Kidney (tissue), 14 donors: Measurements from ENCODE around the gene ANKS1B. TPM values are rescaled to one million over a fixed set of nuclear protein-coding genes. Genes with fewer than 3 reads are reported as not detected.

Experiments
- DNase-seq, 5 donors: peaks; one replicate each; pipeline ENCODE4 v3.0.0-alpha.2; 2013 to 2020
- FAIRE-seq: peaks from 2 replicates; lab custom pipeline; 2012; peaks lifted over from hg19 to GRCh38; lab: Jason Lieb, UNC
- H3K27ac ChIP-seq, 2 donors: one replicate each; pipeline ENCODE4 v1.7.0; 2013; ENCODE audit warnings: low read depth in 2 of 2, low read length in 2 of 2, inconsistent platforms in 1 of 2
- H3K27me3 ChIP-seq: one replicate; pipeline ENCODE4 v1.7.1; 2013; ENCODE audit warnings: low read length, inconsistent platforms; ENCODE audit not compliant: control insufficient read depth, insufficient read depth
- H3K36me3 ChIP-seq, 3 donors: one replicate each; pipeline versions ENCODE4 v1.7.0 to v1.7.1; 2013; ENCODE audit warnings: low read length in 3 of 3, control low read depth in 1 of 3, inconsistent platforms in 1 of 3; ENCODE audit not compliant: insufficient read depth in 3 of 3, control insufficient read depth in 2 of 3
- H3K4me1 ChIP-seq, 3 donors: one replicate each; pipeline versions ENCODE4 v1.7.0 to v1.7.1; 2013; ENCODE audit warnings: low read length in 3 of 3, inconsistent platforms in 1 of 3, low read depth in 1 of 3; ENCODE audit not compliant: control insufficient read depth in 2 of 3, insufficient read depth in 2 of 3
- H3K4me3 ChIP-seq, 3 donors: one replicate each; pipeline versions ENCODE4 v1.7.0 to v1.8.1; 2013; ENCODE audit warnings: low read length in 3 of 3, control low read depth in 1 of 3, inconsistent platforms in 1 of 3
- H3K9ac ChIP-seq, 3 donors: one replicate each; pipeline versions ENCODE4 v1.7.0 to v1.7.1; 2013; ENCODE audit warnings: low read length in 3 of 3, control low read depth in 1 of 3, inconsistent platforms in 1 of 3
- H3K9me3 ChIP-seq, 3 donors: one replicate each; pipeline versions ENCODE4 v1.7.0 to v1.7.1; 2013; ENCODE audit warnings: low read length in 3 of 3, control low read depth in 1 of 3, inconsistent platforms in 1 of 3; ENCODE audit not compliant: control insufficient read depth in 2 of 3, insufficient read depth in 1 of 3
- CTCF ChIP-seq: IDR thresholded peaks from 3 replicates; pipeline ENCODE4 v1.5.1; 2012; ENCODE audit warnings: mild to moderate bottlenecking, moderate library complexity, borderline replicate concordance; ENCODE audit not compliant: insufficient read depth; ENCODE audit errors: extremely low read depth
- intact Hi-C: fragments of 100-400 bp; cut with DNase I; formaldehyde crosslinking; loops from one replicate; pipeline ENCODE4 v1.11.1; 2022
- polyA plus RNA-seq: library from polyadenylated mRNA; stranded (reverse); fragments of 350-450 nt; fragmentation: Illumina TruSeq; extraction: RNeasy Lipid Tissue Mini Kit (QIAGEN cat#74804); gene quantifications from one replicate; pipeline ENCODE4 v1.2.3, GENCODE V29; 2014; ENCODE audit warnings: low read depth, low replicate concordance; ENCODE audit not compliant: insufficient read depth
- total RNA-seq: library from RNA; stranded (reverse); fragmentation: NEBNext Ultra II Directional; extraction: Animal tissue kit (Norgen Biotek cat#: 25700); gene quantifications from one replicate; pipeline ENCODE4 v1.2.1, GENCODE V29; 2021
- donor health status: control.
- donor health status: control.
- donor health status: control.
- donor health status: control.
- donor health status: control.
- donor health status: DM: yes; HTN: yes; CAD: no.
- donor health status: Normal renal cell carcinoma (clear cell type).

ANKS1B gene
- total and polyA plus RNA-seq, 2 donors from 2014 or later, result 1.7 to 5.8 TPM

DNA sequence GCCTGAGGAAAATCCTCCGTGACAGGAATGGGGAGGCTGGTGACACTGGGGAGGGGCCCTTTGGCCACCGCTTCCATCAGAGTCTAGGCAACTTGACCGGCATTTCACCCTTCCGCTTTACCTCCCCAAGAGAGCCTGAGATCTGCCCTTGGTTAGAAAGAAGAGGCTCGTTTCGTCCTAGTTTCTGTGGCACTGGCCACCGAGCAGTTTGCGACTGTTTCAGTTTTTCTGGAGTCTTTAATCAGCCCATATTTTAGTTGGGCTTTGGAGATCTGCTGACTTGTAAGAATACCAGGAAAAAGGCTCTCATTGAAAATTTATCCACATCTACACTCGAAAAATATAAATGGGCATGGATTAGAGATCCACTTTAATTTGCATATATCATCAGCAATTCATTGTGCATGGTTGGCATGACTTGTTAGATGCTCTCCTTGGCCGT, 414 bp upstream of the ANKS1B start:
- Histone ChIP-seq H3K4me1 (peaks cover 2 to 5% (median 4%) of the 10 kb centered on the region in 3 donors), H3K9ac (peak overlapping the region in 2 of 3 donors; percentile 17 to 53), H3K27ac (no peak overlapping the region), H3K9me3 (no peaks in the 10 kb centered on the region), H3K36me3 (no peaks in the 10 kb centered on the region), H3K27me3 (no peaks in the 10 kb centered on the region), H3K4me3 (peak overlapping the region; percentile 61 to 78 (median 73))
- DNase-seq (no peak), FAIRE-seq (no peak)
- no peak for TF ChIP-seq CTCF
- intact Hi-C loops, result no loop called here

DNA sequence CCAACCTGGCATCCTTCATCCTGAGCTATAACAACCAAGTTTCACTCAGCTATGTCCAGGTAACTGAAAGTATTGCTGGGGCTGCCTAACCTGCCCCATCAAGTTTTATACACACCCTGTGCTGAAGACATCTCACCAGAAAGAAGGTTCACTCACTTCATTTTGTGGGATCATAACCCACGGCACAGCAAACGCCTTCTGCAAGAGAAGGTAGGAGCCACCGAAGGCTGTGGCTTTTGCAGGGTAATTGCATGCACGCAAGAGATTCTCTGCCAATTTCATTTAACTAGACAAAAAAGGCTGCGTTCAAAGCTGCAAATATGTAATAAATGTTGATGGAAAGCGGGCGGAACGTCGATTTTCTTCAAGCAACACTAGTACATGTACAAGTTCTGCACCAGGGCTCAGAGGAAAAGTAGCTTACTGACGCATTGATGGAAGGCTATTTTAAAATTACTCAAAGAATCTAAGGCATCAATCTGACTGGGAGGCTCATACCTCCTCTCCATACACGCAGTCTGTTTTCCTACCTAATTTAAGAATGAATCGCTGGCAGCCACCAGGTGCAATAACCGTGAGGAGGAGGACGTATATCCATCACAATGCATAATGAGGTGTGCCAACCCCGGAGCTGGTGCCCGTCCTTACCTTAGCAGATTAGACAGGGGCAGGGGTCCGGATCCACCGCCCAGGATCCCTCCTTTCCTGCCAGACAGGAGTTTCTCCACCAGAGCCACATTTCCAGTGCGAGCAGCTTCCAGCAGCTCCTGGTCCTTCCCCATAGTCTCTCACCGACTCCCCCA, 1.1 kb downstream of the ANKS1B start:
- Histone ChIP-seq H3K36me3 (no peaks in the 10 kb centered on the region), H3K27me3 (no peaks in the 10 kb centered on the region), H3K9ac (peak overlapping the region in 1 of 3 donors; percentile 38), H3K9me3 (no peaks in the 10 kb centered on the region), H3K4me1 (peaks cover 2 to 5% (median 4%) of the 10 kb centered on the region in 3 donors), H3K4me3 (peak overlapping the region in 2 of 3 donors; percentile 39 to 64), H3K27ac (no peak overlapping the region)
- intact Hi-C loops, result no loop called here
- FAIRE-seq (no peak), DNase-seq (peak in 1 of 5 donors; percentile 7)
- no peak for TF ChIP-seq CTCF

GRCh38 chr12:99981639-99982190, 3.0 kb downstream of the ANKS1B start:
- Histone ChIP-seq H3K4me3 (no peak overlapping the region), H3K4me1 (peaks cover 2 to 5% (median 4%) of the 10 kb centered on the region in 3 donors), H3K27me3 (no peaks in the 10 kb centered on the region), H3K36me3 (no peaks in the 10 kb centered on the region), H3K27ac (no peak overlapping the region), H3K9ac (no peak overlapping the region), H3K9me3 (no peaks in the 10 kb centered on the region)
- TF ChIP-seq CTCF, result no peak
- DNase-seq, result no peak
- intact Hi-C loops, result no loop called here
- FAIRE-seq, result no peak
